ENCODE results near the gene XXYLT1.

- TF ChIP-seq CTCF (IDR thresholded peaks at IDR 0.05) (no peak), POLR2A (IDR thresholded peaks at IDR 0.05) (no peak), POLR2AphosphoS5 (IDR thresholded peaks at IDR 0.05; ENCODE audit: insufficient read depth in 1 of 2, low read depth in 1 of 2) (no peak)
Measured at GRCh38 chr3:195257454-195258448, 13.2 kb downstream of the XXYLT1 start.

All from vagina (tissue), 2 donors.